Keratinocyte (primary cell): ENCODE measurements around the gene FRS3. TPM values are rescaled to one million over a fixed set of nuclear protein-coding genes. Genes with fewer than 3 reads are reported as not detected.

ENCODE experiments used
- DNase-seq: peaks from one replicate; pipeline ENCODE4 v3.0.0-alpha.2; 2011; ENCODE audit warnings: low read depth, missing footprints, low spot score
- FAIRE-seq: peaks from 2 replicates; lab custom pipeline; 2011; peaks lifted over from hg19 to GRCh38; lab: Jason Lieb, UNC
- H2AFZ ChIP-seq: 2 replicates; pipeline ENCODE4 v1.6.0; 2012; ENCODE audit warnings: low read length, control low read depth, inconsistent platforms; ENCODE audit not compliant: control insufficient read depth
- H3K27ac ChIP-seq: 2 replicates; pipeline ENCODE4 v1.5.1; 2011; ENCODE audit warnings: low read length; ENCODE audit not compliant: control insufficient read depth, insufficient read depth
- H3K27me3 ChIP-seq: 3 replicates; pipeline ENCODE4 v1.6.0; 2011; ENCODE audit warnings: low read length; ENCODE audit not compliant: control insufficient read depth, insufficient read depth; ENCODE audit errors: extremely low read depth
- H3K36me3 ChIP-seq, 2 experiments: 2 replicates in 1 of 2; 3 replicates in 1 of 2; pipeline ENCODE4 v1.5.1; 2011; ENCODE audit warnings: low read length in 2 of 2, mild to moderate bottlenecking in 1 of 2; ENCODE audit not compliant: control insufficient read depth in 2 of 2, insufficient read depth in 2 of 2; ENCODE audit errors: extremely low read depth in 1 of 2
- H3K4me1 ChIP-seq: 3 replicates; pipeline ENCODE4 v1.5.1; 2011; ENCODE audit warnings: low read length; ENCODE audit not compliant: control insufficient read depth, insufficient read depth; ENCODE audit errors: extremely low read depth
- H3K4me2 ChIP-seq: 3 replicates; pipeline ENCODE4 v1.6.0; 2011; ENCODE audit warnings: low read depth, low read length; ENCODE audit not compliant: control insufficient read depth, insufficient read depth; ENCODE audit errors: extremely low read depth
- H3K4me3 ChIP-seq, 3 experiments: fragments of 200-600 bp in 1 of 3; sonication (generic) in 1 of 3; 2 replicates in 2 of 3; 3 replicates in 1 of 3; pipeline ENCODE4 v1.5.1; 2011 to 2016; ENCODE audit warnings: low read length in 3 of 3, mild to moderate bottlenecking in 3 of 3, control low read depth in 2 of 3, inconsistent platforms in 1 of 3, low read depth in 1 of 3, mixed read lengths in 1 of 3, mixed run types in 1 of 3, moderate library complexity in 1 of 3; ENCODE audit not compliant: control insufficient read depth in 2 of 3, insufficient read depth in 2 of 3; ENCODE audit errors: extremely low read depth in 1 of 3
- H3K79me2 ChIP-seq: 2 replicates; pipeline ENCODE4 v1.6.0; 2012; ENCODE audit warnings: low read length; ENCODE audit not compliant: control insufficient read depth, insufficient read depth
- H3K9ac ChIP-seq: 3 replicates; pipeline ENCODE4 v1.6.0; 2011; ENCODE audit warnings: low read length; ENCODE audit not compliant: control insufficient read depth, insufficient read depth; ENCODE audit errors: extremely low read depth
- H3K9me1 ChIP-seq: 3 replicates; pipeline ENCODE4 v1.6.0; 2011; ENCODE audit warnings: low read length; ENCODE audit not compliant: control insufficient read depth, insufficient read depth; ENCODE audit errors: extremely low read depth
- H3K9me3 ChIP-seq: 2 replicates; pipeline ENCODE4 v1.5.1; 2012; ENCODE audit warnings: low read depth, low read length; ENCODE audit not compliant: control insufficient read depth
- H4K20me1 ChIP-seq: 3 replicates; pipeline ENCODE4 v1.6.0; 2011; ENCODE audit warnings: low read length; ENCODE audit not compliant: control insufficient read depth, insufficient read depth; ENCODE audit errors: extremely low read depth
- EZH2 ChIP-seq: IDR thresholded peaks from one replicate; pipeline ENCODE4 v1.6.1; 2012; ENCODE audit warnings: inconsistent platforms, mild to moderate bottlenecking, low read length, moderate library complexity
- dilution Hi-C: fragments of 300-500 bp; cut with MboI; formaldehyde crosslinking; loops from one replicate; pipeline ENCODE4 v1.7.0; 2020; ENCODE audit warnings: low sequenced_read_pairs; ENCODE audit not compliant: extremely low pct_ligation_motif_present
- polyA plus RNA-seq, 5 experiments: library from polyadenylated mRNA; depleted of rRNA in 3 of 5; stranded (reverse) in 3 of 5; stranded (forward) in 1 of 5; unstranded in 1 of 5; fragments of >200 nt; gene quantifications; 1 replicate in 1 of 5; 2 replicates in 3 of 5; 3 replicates in 1 of 5; pipeline versions ENCODE4 v1.2.1 to v1.2.3, GENCODE V29; 2011 to 2012; ENCODE audit warnings: missing spikeins in 2 of 5, low read depth in 1 of 5, low replicate concordance in 1 of 5
- TF ChIP-seq, protein P1 (sequence below), 3 experiments: IDR thresholded peaks in 1 of 3; conservative IDR thresholded peaks in 1 of 3; optimal IDR thresholded peaks in 1 of 3; 2 replicates in 2 of 3; 3 replicates in 1 of 3; pipeline versions ENCODE3 to v1.5.1; 2011; ENCODE audit warnings: low read length in 3 of 3, mild to moderate bottlenecking in 3 of 3, moderate library complexity in 2 of 3, control low read depth in 1 of 3, inconsistent platforms in 1 of 3; ENCODE audit not compliant: insufficient read depth in 2 of 3; ENCODE audit errors: extremely low read depth in 1 of 3

The FRS3 gene
- polyA plus RNA-seq, 1 donor (not counting 4 experiments of a cell fraction or from before 2014, with no cell fraction given): 2.0 TPM

- no peaks in the 10 kb centered on the region for H4K20me1 ChIP-seq
- no peak overlapping the region for H2AFZ ChIP-seq
- H3K79me2 ChIP-seq: no peaks in the 10 kb centered on the region
- no peaks in the 10 kb centered on the region for H3K9me1 ChIP-seq
- H3K4me3 ChIP-seq: no peak overlapping the region
- FAIRE-seq: no peak
- DNase-seq: no peak
- no peak overlapping the region for H3K4me2 ChIP-seq
- no peak overlapping the region for H3K9ac ChIP-seq
- no peak overlapping the region for H3K27ac ChIP-seq
- dilution Hi-C loops: no loop called here
- no peak for TF ChIP-seq EZH2
- TF ChIP-seq, protein P1, sequence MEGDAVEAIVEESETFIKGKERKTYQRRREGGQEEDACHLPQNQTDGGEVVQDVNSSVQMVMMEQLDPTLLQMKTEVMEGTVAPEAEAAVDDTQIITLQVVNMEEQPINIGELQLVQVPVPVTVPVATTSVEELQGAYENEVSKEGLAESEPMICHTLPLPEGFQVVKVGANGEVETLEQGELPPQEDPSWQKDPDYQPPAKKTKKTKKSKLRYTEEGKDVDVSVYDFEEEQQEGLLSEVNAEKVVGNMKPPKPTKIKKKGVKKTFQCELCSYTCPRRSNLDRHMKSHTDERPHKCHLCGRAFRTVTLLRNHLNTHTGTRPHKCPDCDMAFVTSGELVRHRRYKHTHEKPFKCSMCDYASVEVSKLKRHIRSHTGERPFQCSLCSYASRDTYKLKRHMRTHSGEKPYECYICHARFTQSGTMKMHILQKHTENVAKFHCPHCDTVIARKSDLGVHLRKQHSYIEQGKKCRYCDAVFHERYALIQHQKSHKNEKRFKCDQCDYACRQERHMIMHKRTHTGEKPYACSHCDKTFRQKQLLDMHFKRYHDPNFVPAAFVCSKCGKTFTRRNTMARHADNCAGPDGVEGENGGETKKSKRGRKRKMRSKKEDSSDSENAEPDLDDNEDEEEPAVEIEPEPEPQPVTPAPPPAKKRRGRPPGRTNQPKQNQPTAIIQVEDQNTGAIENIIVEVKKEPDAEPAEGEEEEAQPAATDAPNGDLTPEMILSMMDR (optimal IDR thresholded peaks at IDR 0.05 in 1 of 3, IDR thresholded peaks at IDR 0.05 in 1 of 3, conservative IDR thresholded peaks at IDR 0.05 in 1 of 3; ENCODE audit: extremely low read depth in 1 of 3, insufficient read depth in 2 of 3, low read length in 3 of 3): no peak
- H3K36me3 ChIP-seq: no peaks in the 10 kb centered on the region
- H3K4me1 ChIP-seq: no peaks in the 10 kb centered on the region
- no peaks in the 10 kb centered on the region for H3K27me3 ChIP-seq
- H3K9me3 ChIP-seq: no peaks in the 10 kb centered on the region
Observed at GRCh38 chr6:41822021-41822420, 42.3 kb upstream of the FRS3 start.

- no peaks in the 10 kb centered on the region for H3K79me2 ChIP-seq
- dilution Hi-C loops: no loop called here
- no peaks in the 10 kb centered on the region for H3K27me3 ChIP-seq
- H3K9me3 ChIP-seq: no peaks in the 10 kb centered on the region
- no peak overlapping the region for H3K4me3 ChIP-seq
- H3K4me1 ChIP-seq: no peaks in the 10 kb centered on the region
- no peaks in the 10 kb centered on the region for H3K36me3 ChIP-seq
- H3K9me1 ChIP-seq: no peaks in the 10 kb centered on the region
- TF ChIP-seq EZH2: no peak
- TF ChIP-seq, protein P1 (optimal IDR thresholded peaks at IDR 0.05 in 1 of 3, IDR thresholded peaks at IDR 0.05 in 1 of 3, conservative IDR thresholded peaks at IDR 0.05 in 1 of 3; ENCODE audit: extremely low read depth in 1 of 3, insufficient read depth in 2 of 3, low read length in 3 of 3): no peak
- no peak overlapping the region for H2AFZ ChIP-seq
- no peaks in the 10 kb centered on the region for H4K20me1 ChIP-seq
- no peak overlapping the region for H3K27ac ChIP-seq
- no peak for DNase-seq
- H3K4me2 ChIP-seq: no peak overlapping the region
- FAIRE-seq: no peak
- no peak overlapping the region for H3K9ac ChIP-seq
Observed at GRCh38 chr6:41821266-41821665, 41.6 kb upstream of the FRS3 start.
